Panc1 (cell line): ENCODE measurements around the gene ATG10. TPM values are rescaled to one million over a fixed set of nuclear protein-coding genes. Genes with fewer than 3 reads are reported as not detected.
"Not testable (repeated sequence)": the region's sequence is repeated elsewhere in the genome, so short reads cannot be mapped to it uniquely, and the experiment has no call there.

ENCODE experiments used
- ATAC-seq: fragments of 200-7000 bp; cut with Tn5 transposase; 2 replicates; pipeline ENCODE4 v1.9.1; 2020; ENCODE audit warnings: mild to moderate bottlenecking, moderate library complexity
- BruUV-seq: library from RNA; stranded (reverse); fragments of 400-500 nt; replicated peaks from 2 replicates; lab custom pipeline; 2021; lab: Mats Ljungman, UMichigan
- CTCF ChIA-PET: fragments of 300-600 bp; sonication (Branson Sonifier 250); formaldehyde crosslinking; loops from one replicate; lab custom pipeline; 2022; ENCODE audit warnings: antibody characterized with exemption; lab: Charles Lee
- POLR2A ChIA-PET: fragments of 300-600 bp; sonication (Branson Sonifier 250); formaldehyde crosslinking; loops from one replicate; lab custom pipeline; 2022; ENCODE audit warnings: antibody characterized with exemption; lab: Charles Lee
- DNase-seq: peaks from one replicate; pipeline ENCODE4 v3.0.0-alpha.2; 2010; ENCODE audit warnings: low read depth, low spot score
- H3K27ac ChIP-seq: 2 replicates; pipeline ENCODE4 v1.5.1; 2011; ENCODE audit warnings: mild to moderate bottlenecking, low read length, inconsistent platforms
- H3K27me3 ChIP-seq: fragments of 200-500 bp; sonication (Bioruptor generic); 2 replicates; pipeline ENCODE4 v1.6.0; 2014; ENCODE audit warnings: low read length, inconsistent platforms; ENCODE audit not compliant: control insufficient read depth, insufficient read depth
- H3K36me3 ChIP-seq: fragments of 200-500 bp; sonication (Bioruptor generic); 2 replicates; pipeline ENCODE4 v1.5.1; 2014; ENCODE audit warnings: inconsistent platforms, mild to moderate bottlenecking, low read length, moderate library complexity; ENCODE audit not compliant: control insufficient read depth, insufficient read depth
- H3K4me1 ChIP-seq: 2 replicates; pipeline ENCODE4 v1.5.1; 2011; ENCODE audit warnings: inconsistent platforms, mild to moderate bottlenecking, low read length, moderate library complexity; ENCODE audit not compliant: control insufficient read depth, insufficient read depth
- H3K4me3 ChIP-seq, 2 experiments: 2 replicates each; pipeline ENCODE4 v1.5.1; 2011 to 2012; ENCODE audit warnings: low read depth in 2 of 2, low read length in 2 of 2, mild to moderate bottlenecking in 2 of 2, inconsistent platforms in 1 of 2, moderate library complexity in 1 of 2
- H3K9me3 ChIP-seq: fragments of 200-500 bp; sonication (Bioruptor generic); 2 replicates; pipeline ENCODE4 v1.5.1; 2014; ENCODE audit warnings: low read depth, mild to moderate bottlenecking, inconsistent platforms, low read length, moderate library complexity; ENCODE audit not compliant: control insufficient read depth, insufficient read depth
- REST ChIP-seq, 2 experiments: IDR thresholded peaks; 2 replicates each; pipeline ENCODE4 v1.6.1; 2011 to 2012; ENCODE audit warnings: low read depth in 2 of 2, control low read depth in 1 of 2, low read length in 1 of 2, mild to moderate bottlenecking in 1 of 2, moderate library complexity in 1 of 2; ENCODE audit not compliant: insufficient read depth in 1 of 2
- SIN3A ChIP-seq: IDR thresholded peaks from 2 replicates; pipeline ENCODE4 v1.6.1; 2012; ENCODE audit warnings: low read depth, mild to moderate bottlenecking, low read length, moderate library complexity, borderline replicate concordance; ENCODE audit not compliant: insufficient read depth
- TCF7L2 ChIP-seq: IDR thresholded peaks from 2 replicates; pipeline ENCODE4 v1.6.1; 2011; ENCODE audit warnings: mild to moderate bottlenecking, low read depth, low read length, inconsistent platforms
- in situ Hi-C: cut with HindIII; loops from 2 replicates; pipeline ENCODE4 v1.10.0; 2016; ENCODE audit warnings: low sequenced_read_pairs, low pct_unique_long_range_greater_than_20kb
- intact Hi-C: fragments of 100-400 bp; cut with micrococcal nuclease; formaldehyde crosslinking; loops from one replicate; pipeline ENCODE4 v1.10.0; 2022; ENCODE audit not compliant: unreplicated experiment
- total RNA-seq: library from RNA; stranded (reverse); gene quantifications from one replicate; pipeline ENCODE4 v1.2.1, GENCODE V29; 2021; ENCODE audit not compliant: unreplicated experiment

The ATG10 gene
- total RNA-seq, 1 experiment from 2014 or later, result 14.0 TPM

- intact Hi-C loops (no loop called here), in situ Hi-C loops (no loop called here)
- POLR2A ChIA-PET, result interaction anchor here (0.7 kb wide), 1 partner anchor 953 kb away, joined by 3 read pairs; no protein-coding TSS in a partner anchor
- CTCF ChIA-PET, result no interaction called here
- TF ChIP-seq REST (IDR thresholded peaks at IDR 0.05; ENCODE audit: insufficient read depth in 1 of 2, low read depth in 2 of 2, low read length in 1 of 2) (no peak), TCF7L2 (no peak), SIN3A (no peak)
- DNase-seq (no peak), ATAC-seq (no peak)
- H3K36me3 ChIP-seq, result peaks cover 3% of the 10 kb centered on the region; the same call in 1 of the 2 replicates
- H3K4me3 ChIP-seq, result no peak overlapping the region
- BruUV-seq, result no TSS peak
- no peak overlapping the region for H3K27ac ChIP-seq
- H3K9me3 ChIP-seq, result no peaks in the 10 kb centered on the region
- no peaks in the 10 kb centered on the region for H3K4me1 ChIP-seq
- H3K27me3 ChIP-seq, result no peaks in the 10 kb centered on the region
Observed at GRCh38 chr5:81980598-81981260, 8.9 kb downstream of the ATG10 start.

GRCh38 chr5:81982172-81982685, 10.4 kb downstream of the ATG10 start:
- H3K9me3 ChIP-seq, BruUV-seq, POLR2A ChIA-PET, H3K4me3 ChIP-seq, H3K36me3 ChIP-seq, DNase-seq, CTCF ChIA-PET, H3K27me3 ChIP-seq, ATAC-seq, H3K4me1 ChIP-seq, H3K27ac ChIP-seq, in situ Hi-C loops, intact Hi-C loops: not testable (repeated sequence)

GRCh38 chr5:81983148-81983547, 11.3 kb downstream of the ATG10 start:
- H3K27ac ChIP-seq, H3K9me3 ChIP-seq, intact Hi-C loops, CTCF ChIA-PET, in situ Hi-C loops, H3K36me3 ChIP-seq, DNase-seq, H3K27me3 ChIP-seq, BruUV-seq, H3K4me1 ChIP-seq, POLR2A ChIA-PET, H3K4me3 ChIP-seq, ATAC-seq: not testable (repeated sequence)

- H3K27ac ChIP-seq, H3K27me3 ChIP-seq, POLR2A ChIA-PET, ATAC-seq, H3K4me3 ChIP-seq, H3K4me1 ChIP-seq, H3K9me3 ChIP-seq, intact Hi-C loops, in situ Hi-C loops, BruUV-seq, DNase-seq, CTCF ChIA-PET, H3K36me3 ChIP-seq: not testable (repeated sequence)
Observed at GRCh38 chr5:81983563-81983962, 11.7 kb downstream of the ATG10 start.
